Stimulated activated CD4-positive, alpha-beta T cell treated with anti-CD3 and anti-CD28 coated beads, Interleukin-12 subunit alpha, Interleukin-12 subunit beta, amount 100 ng/mL, for 48 hours (primary cell): ENCODE measurements around the gene TTI1.

Experiments
- DNase-seq, 3 donors: peaks; one replicate each; pipeline ENCODE4 v3.0.0-alpha.2; 2020; ENCODE audit warnings: low read depth in 2 of 3, low spot score in 1 of 3

The TTI1 gene

GRCh38 chr20:38055294-38055693 lies 22.0 kb upstream of the TTI1 start:
- DNase-seq = no peak

GRCh38 chr20:38054647-38055046 lies 21.4 kb upstream of the TTI1 start:
- no peak for DNase-seq

GRCh38 chr20:38052870-38053269 lies 19.6 kb upstream of the TTI1 start:
- no peak for DNase-seq

GRCh38 chr20:38050686-38051085 lies 17.4 kb upstream of the TTI1 start:
- DNase-seq = no peak

GRCh38 chr20:38049800-38050199 lies 16.5 kb upstream of the TTI1 start:
- no peak for DNase-seq

GRCh38 chr20:38046572-38046971 lies 13.3 kb upstream of the TTI1 start:
- DNase-seq = no peak

GRCh38 chr20:38044685-38045084 lies 11.4 kb upstream of the TTI1 start:
- DNase-seq = no peak

GRCh38 chr20:38043512-38044300 lies 10.4 kb upstream of the TTI1 start:
- DNase-seq = peak in 1 of 3 donors; percentile 6

- DNase-seq = no peak
These were observed 7.0 kb upstream of the TTI1 start for GRCh38 chr20:38040276-38040675.

- DNase-seq = no peak
These were observed 3.1 kb upstream of the TTI1 start for GRCh38 chr20:38036366-38036765.

- no peak for DNase-seq
These were observed 1.7 kb upstream of the TTI1 start for GRCh38 chr20:38034961-38035360.

- no peak for DNase-seq
These were observed 923 bp upstream of the TTI1 start for GRCh38 chr20:38034108-38034649.

- DNase-seq = peak in 1 of 3 donors; percentile 49
These were observed 499 bp downstream of the TTI1 start for GRCh38 chr20:38032585-38033329.

GRCh38 chr20:38031957-38032356 lies 1.3 kb downstream of the TTI1 start:
- no peak for DNase-seq

- no peak for DNase-seq
These were observed 3.8 kb downstream of the TTI1 start for GRCh38 chr20:38029453-38029852.

GRCh38 chr20:38024496-38024895 lies 8.8 kb downstream of the TTI1 start:
- no peak for DNase-seq

- no peak for DNase-seq
These were observed 9.9 kb downstream of the TTI1 start for GRCh38 chr20:38023181-38024001.

- no peak for DNase-seq
These were observed 12.0 kb downstream of the TTI1 start for GRCh38 chr20:38021087-38021772.

- DNase-seq = no peak
These were observed 14.9 kb downstream of the TTI1 start for GRCh38 chr20:38018385-38018784.

GRCh38 chr20:38017959-38018358 lies 15.3 kb downstream of the TTI1 start:
- no peak for DNase-seq

- DNase-seq = no peak
These were observed 19.4 kb downstream of the TTI1 start for GRCh38 chr20:38013887-38014286.
